Thyroid gland (tissue), 4 donors: Measurements from ENCODE around the gene NTN3.

Experiments
- CTCF ChIP-seq, 6 experiments: fragments of 200-600 bp in 3 of 6; fragments of 450-650 bp in 3 of 6; sonication (generic) in 3 of 6; IDR thresholded peaks; one replicate each; pipeline ENCODE4 v1.5.1; 2016 to 2019; ENCODE audit warnings: antibody characterized with exemption in 6 of 6, mild to moderate bottlenecking in 2 of 6, inconsistent platforms in 1 of 6, moderate library complexity in 1 of 6
- POLR2A ChIP-seq, 2 donors: fragments of 450-650 bp; IDR thresholded peaks; one replicate each; pipeline ENCODE4 v1.6.1; 2017; ENCODE audit warnings: antibody characterized with exemption in 2 of 2, mild to moderate bottlenecking in 2 of 2, moderate library complexity in 1 of 2

- TF ChIP-seq CTCF (IDR thresholded peaks at IDR 0.05) (peak in 3 of 6 experiments; percentile 3 to 12 (median 6)), POLR2A (IDR thresholded peaks at IDR 0.05) (peak in 1 of 2 donors; percentile 33)
Observed at GRCh38 chr16:2467528-2468232, 3.4 kb upstream of the NTN3 start.
